Activated CD8-positive, alpha-beta memory T cell treated with anti-CD3 and anti-CD28 coated beads, Interleukin-2, amount 50 U/mL, for 1 hour (primary cell): ENCODE measurements around the gene ZHX3.

ENCODE experiments used
- DNase-seq: peaks from one replicate; pipeline ENCODE4 v3.0.0-alpha.2; 2020; ENCODE audit errors: extremely low read depth

ZHX3 gene

GRCh38 chr20:41191562-41192500, 125.7 kb downstream of the ZHX3 start:
- no peak for DNase-seq

GRCh38 chr20:41187668-41188067, 129.9 kb downstream of the ZHX3 start:
- no peak for DNase-seq

DNA sequence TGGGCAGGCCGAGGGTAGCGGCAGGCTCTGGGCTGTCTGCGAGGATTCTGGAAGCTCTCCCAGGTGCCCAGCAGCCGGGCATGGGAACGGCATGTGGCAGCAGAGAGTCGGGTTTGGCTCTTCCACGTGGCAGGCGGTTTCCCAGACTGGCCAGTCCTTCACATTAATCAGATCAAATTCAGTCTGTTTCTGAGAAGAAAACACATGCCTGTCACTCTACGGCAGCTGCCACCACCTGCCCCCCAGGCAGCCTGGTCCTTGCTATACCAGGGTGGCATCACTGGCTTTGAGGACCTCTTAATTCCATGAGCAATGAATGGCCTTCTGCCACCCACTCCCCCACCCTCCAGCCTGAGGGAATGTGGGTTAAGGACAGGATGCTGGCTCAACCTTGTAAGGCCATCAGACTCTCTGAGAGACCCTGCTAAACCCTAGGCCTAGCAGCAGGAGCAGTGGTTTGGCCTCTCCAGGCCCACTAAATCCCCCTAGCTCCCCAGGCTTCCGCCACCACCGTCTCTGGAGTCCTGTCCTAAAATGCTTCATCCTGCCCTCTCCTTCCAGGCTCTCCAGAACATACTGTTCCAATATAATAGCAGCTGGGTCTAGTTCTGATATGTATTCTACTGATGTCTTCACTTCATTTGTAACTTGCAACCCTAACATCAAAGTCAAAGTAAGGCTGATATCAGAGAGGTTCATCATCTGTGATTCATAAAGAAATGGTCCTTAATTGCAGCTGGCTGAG, 132.3 kb downstream of the ZHX3 start:
- no peak for DNase-seq

DNA sequence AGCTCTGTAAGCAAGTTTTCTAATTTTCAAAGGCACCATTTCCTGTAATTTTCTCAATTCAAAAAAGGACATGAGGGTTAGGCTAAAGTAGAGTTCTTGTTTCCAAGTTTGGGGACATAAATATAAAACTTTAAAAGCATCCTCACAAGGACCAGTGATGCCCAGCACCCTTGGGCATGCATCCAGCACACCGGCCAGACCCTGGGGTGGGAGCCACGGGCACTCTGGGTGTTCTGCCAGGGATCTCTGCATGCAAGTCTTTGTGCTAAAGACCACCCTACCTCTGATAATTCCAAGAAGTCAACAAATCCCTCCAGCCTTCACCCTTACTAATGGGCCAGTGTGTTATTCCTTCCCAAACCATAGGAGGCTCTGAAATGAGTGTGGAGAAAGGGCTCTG, 133.7 kb downstream of the ZHX3 start:
- no peak for DNase-seq

GRCh38 chr20:41183391-41183790, 134.1 kb downstream of the ZHX3 start:
- no peak for DNase-seq

- DNase-seq: no peak
These were observed 135.0 kb downstream of the ZHX3 start for GRCh38 chr20:41182296-41183212.

- no peak for DNase-seq
These were observed 136.0 kb downstream of the ZHX3 start for GRCh38 chr20:41181567-41181966.

- DNase-seq: no peak
These were observed 136.8 kb downstream of the ZHX3 start for GRCh38 chr20:41180599-41181333.

- DNase-seq: no peak
These were observed 137.6 kb downstream of the ZHX3 start for GRCh38 chr20:41179961-41180360.

GRCh38 chr20:41178904-41179432, 138.6 kb downstream of the ZHX3 start:
- no peak for DNase-seq

GRCh38 chr20:41178495-41178894, 139.0 kb downstream of the ZHX3 start:
- DNase-seq: no peak

DNA sequence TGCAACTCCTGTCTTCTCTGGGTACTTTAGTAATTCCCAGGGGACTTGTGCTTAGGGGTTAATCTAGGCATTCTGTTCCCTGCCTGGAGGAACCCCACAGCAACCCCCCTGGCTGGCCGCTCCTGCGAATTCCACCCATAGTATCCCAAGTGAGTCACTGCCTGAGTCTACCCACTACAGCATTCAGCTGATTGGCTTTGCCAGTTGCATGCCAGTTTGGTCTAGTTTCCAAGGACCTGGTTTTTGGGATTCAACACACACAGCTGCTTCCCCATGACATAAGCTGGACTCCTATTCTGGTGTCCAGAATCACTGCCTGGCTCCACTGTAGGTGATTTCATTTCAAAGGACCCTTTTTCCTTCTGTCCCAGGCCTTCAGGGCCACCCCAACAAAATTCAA, 139.9 kb downstream of the ZHX3 start:
- no peak for DNase-seq

DNA sequence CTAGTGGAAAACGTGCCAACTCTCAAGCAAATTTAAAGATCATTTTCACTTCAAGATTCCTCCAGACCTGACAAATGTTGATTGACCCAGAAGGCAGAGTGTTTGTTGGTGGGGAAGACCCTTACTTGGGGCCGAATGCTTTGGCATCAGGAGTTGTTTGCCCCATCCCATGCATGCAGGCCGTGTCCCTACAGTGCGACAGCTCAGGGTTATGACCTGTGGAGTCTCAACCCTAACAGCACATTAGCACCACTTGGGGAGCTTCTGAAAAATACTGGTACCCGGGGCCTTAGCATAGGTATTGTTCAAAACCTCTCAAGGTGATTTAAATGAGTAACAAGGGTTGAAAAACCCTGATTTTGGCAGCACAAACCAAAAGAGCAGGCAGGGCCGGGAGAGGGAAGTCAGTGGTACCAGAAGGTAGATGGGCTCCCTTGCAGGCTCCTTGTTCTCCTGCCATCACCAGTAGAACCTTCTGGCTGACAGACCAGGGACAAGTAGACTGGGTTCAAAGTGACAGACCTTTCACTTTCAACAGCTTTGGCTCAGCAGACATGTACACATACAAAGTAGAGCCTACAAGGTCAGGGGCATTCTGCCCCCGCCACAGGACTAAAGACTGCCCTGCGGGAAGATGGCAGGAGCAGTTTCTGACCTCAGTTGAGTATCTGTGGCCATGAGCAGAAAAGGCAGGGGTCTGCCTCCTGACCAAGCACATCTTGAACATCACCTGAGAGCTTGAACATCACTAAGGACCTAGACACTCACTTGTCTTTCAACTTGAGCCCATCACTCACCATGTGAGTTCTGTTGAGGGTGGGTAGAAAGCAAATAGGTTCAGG, 140.6 kb downstream of the ZHX3 start:
- no peak for DNase-seq

DNA sequence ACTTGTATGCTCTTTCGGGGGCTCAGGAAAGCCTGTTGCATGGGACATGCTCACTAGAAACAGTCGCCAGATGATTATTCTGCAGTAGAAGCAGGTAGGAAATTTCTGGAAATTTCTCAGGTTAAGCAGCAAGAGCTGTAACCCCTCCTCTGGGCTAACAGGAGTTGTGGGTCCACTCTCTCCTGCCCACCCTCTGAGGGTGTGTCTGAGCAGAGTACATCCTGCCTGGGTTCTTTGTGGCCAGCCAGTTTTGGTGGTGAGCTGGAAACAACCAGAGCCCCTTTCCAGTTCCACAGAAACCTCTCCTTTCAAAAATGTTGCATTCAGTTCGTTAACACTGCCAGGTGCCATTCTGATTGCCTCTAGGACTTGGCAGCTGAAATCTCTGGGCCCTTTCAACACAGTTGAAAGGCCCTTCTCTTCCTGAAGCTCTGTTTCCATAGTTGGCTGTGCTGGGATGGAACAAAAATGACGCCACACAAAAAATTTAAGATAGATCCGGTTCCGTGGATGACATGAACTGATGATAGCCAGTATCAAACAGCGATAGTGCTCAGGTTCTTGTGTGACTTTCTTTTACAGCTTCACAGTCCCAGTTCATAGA, 141.7 kb downstream of the ZHX3 start:
- DNase-seq: no peak

DNA sequence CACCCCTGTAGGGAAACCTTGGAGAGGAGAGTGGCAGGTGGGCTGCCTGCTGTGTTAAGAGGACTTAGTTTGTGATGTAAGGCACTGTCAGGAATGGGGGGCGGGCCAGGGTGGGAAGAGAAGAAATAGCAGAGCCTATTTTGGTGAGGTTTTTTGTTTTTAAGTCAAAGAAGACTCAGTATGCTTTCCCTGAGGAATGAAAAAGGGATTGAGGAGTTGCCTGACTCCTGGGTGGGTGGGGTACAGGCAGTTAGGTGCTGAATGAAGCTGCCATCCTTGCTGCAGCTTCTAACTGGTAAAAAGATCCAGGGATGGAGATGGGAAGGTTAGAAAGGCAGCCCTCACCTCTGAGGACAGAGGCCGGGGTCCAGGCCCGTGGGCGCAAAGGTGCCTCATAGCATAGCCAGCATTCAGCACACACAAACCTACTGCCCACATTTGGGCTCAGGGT, 142.3 kb downstream of the ZHX3 start:
- no peak for DNase-seq

GRCh38 chr20:41174782-41175181, 142.7 kb downstream of the ZHX3 start:
- no peak for DNase-seq

- no peak for DNase-seq
These were observed 143.2 kb downstream of the ZHX3 start for GRCh38 chr20:41174373-41174772.

DNA sequence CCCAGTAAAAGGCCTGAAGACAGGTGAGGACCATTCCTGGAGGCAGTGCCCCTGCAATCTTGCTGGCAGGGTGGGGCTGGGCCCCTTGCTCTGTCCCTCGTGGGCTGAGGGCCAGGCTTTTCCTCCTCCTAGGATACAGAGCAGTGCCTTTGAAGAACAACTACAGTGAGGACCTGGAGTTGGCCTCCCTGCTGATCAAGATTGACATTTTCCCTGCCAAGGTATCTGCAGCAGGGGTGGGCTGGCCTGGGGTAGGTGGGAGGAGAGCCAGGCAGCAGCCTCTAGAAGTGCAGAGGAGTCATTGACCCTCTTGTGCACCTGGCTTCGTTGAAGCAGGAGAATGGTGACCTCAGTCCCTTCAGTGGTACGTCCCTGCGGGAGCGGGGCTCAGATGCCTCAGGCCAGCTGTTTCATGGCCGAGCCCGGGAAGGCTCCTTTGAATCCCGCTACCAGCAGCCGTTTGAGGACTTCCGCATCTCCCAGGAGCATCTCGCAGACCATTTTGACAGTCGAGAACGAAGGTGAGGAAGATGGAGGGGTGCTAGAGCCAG, 143.7 kb downstream of the ZHX3 start:
- DNase-seq: no peak

GRCh38 chr20:41173161-41173721, 144.3 kb downstream of the ZHX3 start:
- DNase-seq: peak; percentile 36
